ENCODE results near the gene MED13L.
"Not testable (repeated sequence)": the region's sequence is repeated elsewhere in the genome, so short reads cannot be mapped to it uniquely, and the experiment has no call there.

The MED13L gene

DNA sequence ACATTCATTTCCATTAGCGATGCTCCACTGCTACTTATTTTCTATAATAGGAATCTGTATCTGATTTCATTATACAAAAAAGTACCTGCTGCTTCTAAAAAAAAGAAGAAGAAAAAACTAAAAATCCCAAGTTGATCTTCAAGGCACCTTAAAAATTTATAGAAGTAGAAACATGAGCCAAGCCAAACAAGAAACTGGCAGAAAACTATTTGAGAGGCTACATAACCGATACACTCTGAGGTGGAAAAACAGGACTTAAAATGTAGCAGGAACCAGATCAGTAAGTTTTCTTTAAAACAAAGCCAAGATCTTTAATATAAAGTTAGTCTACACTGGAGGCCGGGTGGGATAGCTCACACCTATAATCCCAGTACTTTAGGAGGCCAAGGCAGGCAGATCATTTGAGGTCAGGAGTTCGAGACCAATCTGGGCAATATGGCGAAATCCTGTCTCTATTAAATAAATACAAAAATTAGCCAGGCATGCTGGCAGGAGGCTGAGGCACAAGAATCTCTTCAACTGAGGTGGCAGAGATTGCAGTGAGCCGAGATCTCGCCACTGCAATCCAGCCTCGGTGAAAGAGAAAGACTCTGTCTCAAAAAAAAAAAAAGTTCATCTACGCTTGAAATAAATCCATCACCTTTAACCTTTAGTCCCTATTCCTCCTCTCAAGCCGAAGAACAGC, 278.6 kb downstream of the MED13L start:
- no peak for DNase-seq

GRCh38 chr12:115998119-115998633, 279.3 kb downstream of the MED13L start:
- no peak for DNase-seq

- DNase-seq, result no peak
These were observed 283.8 kb downstream of the MED13L start for GRCh38 chr12:115993737-115994136.

DNA sequence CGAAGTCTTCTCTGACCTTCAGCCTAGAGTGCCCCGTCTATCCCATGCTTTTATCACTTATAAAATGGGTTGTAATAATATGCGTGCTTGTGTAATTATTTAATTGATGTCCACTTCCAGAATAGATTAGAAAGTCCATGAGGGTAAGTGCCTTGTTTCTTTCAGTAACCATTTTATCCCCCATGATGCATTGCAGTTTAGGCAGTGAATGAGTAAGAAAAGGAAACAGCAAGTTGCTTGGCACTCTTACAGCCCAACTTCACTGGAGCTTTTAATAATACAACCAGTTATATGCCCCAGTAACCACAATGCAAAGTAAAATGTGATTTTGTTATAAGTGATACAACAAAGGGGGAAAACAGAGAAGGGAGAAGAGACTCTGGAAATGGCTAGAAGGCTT, 287.3 kb downstream of the MED13L start:
- no peak for DNase-seq

GRCh38 chr12:115988625-115989563, 288.6 kb downstream of the MED13L start:
- DNase-seq, result no peak

- DNase-seq, result no peak
These were observed 289.3 kb downstream of the MED13L start for GRCh38 chr12:115988212-115988611.

DNA sequence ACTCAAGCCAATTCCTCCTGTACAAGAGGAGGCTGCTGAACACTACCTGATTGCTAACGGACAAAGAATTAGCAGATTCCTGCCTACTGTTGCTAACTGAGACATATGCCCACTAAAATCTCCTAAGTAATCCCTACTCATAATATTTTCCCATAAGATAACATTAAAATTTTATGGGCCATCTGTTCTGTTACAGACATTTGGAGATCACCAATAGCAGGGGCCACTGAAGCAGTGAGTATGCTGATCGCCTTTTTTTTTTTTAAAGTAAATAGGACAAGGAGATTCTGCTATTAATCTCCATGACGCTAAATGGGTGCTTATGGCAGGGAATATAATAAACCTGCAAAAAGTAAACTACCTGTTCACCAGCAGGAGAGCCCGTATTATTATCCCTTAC, 292.9 kb downstream of the MED13L start:
- no peak for DNase-seq

- no peak for DNase-seq
These were observed 294.2 kb downstream of the MED13L start for GRCh38 chr12:115983226-115983798.

DNA sequence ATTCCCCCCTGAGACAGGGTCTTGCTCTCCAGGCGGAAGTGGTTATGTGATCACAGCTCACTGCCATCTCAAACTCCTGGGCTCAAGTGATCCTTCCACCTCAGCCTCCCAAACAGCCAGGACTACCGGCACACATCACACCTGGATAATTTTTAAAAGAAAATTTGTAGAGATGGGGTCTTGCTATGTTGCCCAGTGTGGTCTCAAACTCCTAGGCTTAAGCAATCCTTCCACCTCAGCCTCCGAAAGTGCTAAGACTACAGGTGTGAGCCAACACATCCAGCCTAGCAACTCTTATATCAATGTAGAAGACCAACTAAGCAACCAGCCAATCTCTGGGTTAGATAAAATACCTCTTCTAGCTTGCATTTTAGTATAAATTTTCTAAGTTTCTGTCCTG, 297.2 kb downstream of the MED13L start:
- DNase-seq, result no peak

DNA sequence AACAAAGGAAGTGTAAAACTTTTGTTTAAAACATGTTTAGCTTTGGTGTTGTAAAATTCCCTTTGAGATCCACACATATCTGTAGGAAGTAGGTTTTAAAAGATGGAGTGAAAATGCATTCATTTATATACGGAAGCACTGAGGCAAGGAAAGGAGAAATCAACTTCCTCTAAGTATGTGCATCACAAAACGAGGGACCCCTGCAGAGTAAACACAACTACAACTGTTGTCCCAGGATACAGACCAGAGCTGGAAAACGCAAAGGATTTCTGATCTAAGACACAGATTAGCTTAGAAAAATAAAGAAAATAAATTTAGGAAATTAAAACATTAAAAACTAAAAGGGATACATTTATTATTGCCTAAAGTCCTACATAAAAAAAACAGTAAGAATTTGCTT, 297.6 kb downstream of the MED13L start:
- DNase-seq, result no peak

DNA sequence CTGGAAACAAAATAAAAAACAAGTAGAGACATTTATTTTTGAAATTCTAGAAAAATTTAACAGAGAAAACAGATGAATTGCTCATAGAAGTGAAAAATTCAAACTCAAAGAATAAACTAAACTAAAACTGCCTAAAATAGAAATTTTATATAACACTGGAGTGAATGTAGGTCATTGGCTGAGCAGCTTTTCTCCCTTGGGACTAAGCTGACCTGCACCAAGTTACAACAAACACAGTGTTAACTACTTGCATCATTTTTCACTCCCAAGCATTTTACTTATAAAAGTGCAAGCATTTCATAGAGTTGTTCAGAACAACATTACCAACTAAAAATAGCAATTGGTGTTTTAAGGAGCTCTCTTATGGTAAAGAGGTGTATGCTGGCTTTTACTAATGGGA, 298.1 kb downstream of the MED13L start:
- no peak for DNase-seq

GRCh38 chr12:115976829-115977228, 300.7 kb downstream of the MED13L start:
- DNase-seq, result not testable (repeated sequence)

DNA sequence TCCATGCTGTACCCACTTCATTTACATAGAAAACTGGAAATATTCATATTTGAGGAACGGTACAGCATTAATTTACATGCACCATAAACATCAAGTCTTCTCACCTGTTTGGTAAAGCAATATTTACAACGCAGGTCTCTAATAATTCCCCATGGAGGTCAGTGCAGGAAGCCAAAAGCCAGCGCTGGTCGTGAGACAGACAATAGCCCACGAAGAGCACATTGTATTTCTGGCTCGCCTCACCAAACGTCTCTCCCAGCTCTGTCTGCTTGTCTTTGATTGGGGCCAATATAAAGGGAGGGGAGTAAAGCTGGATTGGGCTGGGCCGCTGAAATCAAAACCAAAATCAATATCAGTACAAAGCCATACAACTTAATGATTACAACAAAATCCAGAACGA, 302.1 kb downstream of the MED13L start:
- no peak for DNase-seq

DNA sequence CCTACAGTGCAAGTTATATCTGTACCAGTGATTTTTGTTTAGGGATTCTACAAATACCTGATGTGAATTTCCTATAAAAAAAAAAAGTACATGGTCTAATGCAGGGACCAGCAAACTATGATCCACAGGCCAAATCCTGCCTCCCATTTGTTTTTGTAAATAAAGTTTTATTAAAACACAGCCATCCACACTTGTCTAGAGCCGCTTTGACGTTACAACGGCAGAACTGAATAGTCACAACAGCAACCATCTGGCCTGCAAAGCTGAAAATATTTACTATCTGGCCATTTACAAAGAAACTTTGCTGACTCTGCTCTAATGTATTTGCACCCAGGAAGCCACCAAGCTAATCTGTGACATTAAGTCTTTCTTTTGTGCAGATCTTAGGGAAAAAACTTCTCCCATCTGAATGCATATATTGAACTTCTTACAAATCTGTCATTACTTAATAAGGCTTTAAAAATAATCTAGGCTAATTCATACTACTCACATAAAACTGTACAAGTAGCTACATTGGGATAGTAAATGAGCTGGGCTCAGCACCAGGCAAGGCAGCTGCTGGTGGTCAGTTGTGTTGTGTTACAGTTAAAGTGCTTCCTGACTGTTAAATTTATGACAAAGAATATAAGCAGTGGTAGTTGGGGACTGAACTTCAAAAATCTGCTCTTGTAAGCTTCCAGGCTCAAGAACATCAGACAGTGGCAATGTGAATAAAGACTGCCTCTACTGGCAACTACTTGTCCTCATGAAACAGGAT, 303.3 kb downstream of the MED13L start:
- no peak for DNase-seq

DNA sequence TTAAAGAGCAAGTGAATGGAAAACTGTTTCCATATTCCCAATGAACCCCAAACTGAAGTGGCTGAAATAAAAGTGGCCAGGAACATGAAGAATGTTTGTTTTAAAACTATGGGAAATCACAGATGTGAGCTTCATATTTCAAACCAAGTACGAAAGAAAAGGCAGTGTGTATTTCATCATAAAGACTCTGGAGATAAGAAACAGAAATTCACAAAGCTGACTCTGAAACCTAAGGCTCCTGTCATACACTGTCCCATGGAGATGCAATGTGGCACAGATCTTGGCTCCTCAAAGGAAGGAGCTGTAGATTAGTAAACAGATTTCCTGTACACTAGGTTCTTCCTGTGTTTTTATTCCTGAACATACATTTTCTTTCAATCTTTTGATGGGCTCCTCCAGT, 304.4 kb downstream of the MED13L start:
- DNase-seq, result no peak

GRCh38 chr12:115972241-115972640, 305.3 kb downstream of the MED13L start:
- DNase-seq, result no peak

DNA sequence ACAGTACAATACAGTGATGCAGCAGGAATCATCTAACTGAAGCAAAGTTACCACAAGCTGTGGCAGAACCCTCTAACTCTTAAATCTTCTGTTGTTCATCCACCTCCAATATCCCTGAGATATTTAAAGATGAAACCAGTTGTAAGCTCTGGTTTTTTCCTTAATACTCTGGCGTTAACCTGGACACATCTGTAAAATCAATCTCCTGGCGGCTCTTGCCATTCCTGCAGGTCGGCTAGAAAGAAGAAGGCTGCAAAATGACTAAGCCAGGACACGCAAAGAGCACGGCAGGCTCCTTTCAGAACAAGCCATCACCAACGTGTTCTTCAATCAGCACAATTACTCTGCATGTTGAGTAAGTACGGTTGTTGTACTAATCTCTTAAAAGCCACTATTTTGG, 309.3 kb downstream of the MED13L start:
- DNase-seq, result no peak

- DNase-seq, result no peak
These were observed 311.1 kb downstream of the MED13L start for GRCh38 chr12:115966376-115966775.

DNA sequence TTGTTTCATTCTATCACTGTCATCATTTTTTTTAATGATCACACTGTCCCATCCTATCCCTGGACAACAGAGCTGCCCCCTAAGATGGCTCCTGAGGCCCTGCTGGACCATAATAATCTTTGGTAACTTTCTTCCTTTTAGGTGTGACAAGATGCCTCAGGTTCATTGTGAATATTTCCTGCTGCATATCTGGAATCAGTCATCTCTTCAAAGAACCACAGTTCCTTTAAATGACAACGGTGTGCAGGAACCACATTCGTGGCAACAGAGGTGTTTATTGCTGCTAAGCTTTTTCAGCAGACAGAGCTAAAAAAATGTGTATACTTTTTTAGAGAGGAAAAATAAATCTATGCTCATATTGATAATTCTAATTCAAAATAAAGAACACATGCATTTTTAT, 312.9 kb downstream of the MED13L start:
- DNase-seq, result no peak

DNA sequence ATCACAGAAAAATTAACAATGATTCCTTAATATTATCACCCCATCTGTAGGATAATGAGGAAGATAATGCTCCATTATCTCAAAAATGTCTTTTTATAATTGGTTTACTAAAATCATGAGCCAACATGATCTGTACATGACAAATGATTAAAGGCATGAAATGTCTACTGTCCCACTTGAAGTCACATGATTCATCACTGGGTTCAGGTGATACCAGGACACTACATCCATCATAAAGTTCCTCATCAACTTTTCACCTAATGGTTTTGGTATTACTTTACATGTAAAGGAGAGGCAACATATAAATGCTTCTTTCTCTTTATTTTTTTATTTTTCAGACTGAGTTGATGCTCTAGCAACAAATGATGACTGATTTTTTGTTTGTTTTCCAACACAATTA, 313.3 kb downstream of the MED13L start:
- DNase-seq, result no peak

DNA sequence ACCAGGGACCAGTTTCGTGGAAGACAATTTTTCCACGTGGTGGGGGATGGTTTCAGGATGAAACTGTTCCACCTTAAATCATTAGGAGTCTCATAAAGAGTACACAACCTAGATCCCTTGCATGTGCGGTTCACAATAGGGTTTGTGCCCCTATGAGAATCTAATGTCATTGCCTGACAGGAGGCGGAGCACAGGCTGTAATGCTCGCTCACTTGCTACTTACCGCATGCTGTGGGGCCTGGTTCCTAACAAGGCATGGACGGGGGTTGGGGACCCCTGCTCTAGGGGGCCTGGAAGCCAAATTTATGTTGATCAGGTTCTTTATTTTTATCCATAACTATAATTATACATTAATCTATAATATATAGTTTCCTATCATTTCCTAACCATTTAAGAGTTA, 315.3 kb downstream of the MED13L start:
- no peak for DNase-seq

GRCh38 chr12:115960868-115961802, 316.4 kb downstream of the MED13L start:
- no peak for DNase-seq
